Liver (tissue), 9 donors: ENCODE data around the gene SDHB. TPM values are rescaled to one million over a fixed set of nuclear protein-coding genes. Genes with fewer than 3 reads are reported as not detected.

ENCODE experiments used
- DNase-seq: peaks from one replicate; pipeline ENCODE4 v3.0.0-alpha.2; 2017; ENCODE audit warnings: low spot score
- H3K27ac ChIP-seq, 2 donors: one replicate each; pipeline ENCODE4 v1.7.0; 2013; ENCODE audit warnings: inconsistent platforms in 2 of 2, low read length in 2 of 2, control low read depth in 1 of 2, low read depth in 1 of 2, mild to moderate bottlenecking in 1 of 2
- H3K27me3 ChIP-seq, 4 donors: one replicate each; pipeline versions ENCODE4 v1.6.1 to v1.7.0; 2013; ENCODE audit warnings: low read length in 3 of 4, inconsistent platforms in 1 of 4, mild to moderate bottlenecking in 1 of 4, moderate library complexity in 1 of 4; ENCODE audit not compliant: control insufficient read depth in 4 of 4, insufficient read depth in 4 of 4
- H3K36me3 ChIP-seq, 4 donors: one replicate each; pipeline versions ENCODE4 v1.6.1 to v1.7.0; 2013; ENCODE audit warnings: low read length in 3 of 4, mild to moderate bottlenecking in 3 of 4, low read depth in 1 of 4, moderate library complexity in 1 of 4; ENCODE audit not compliant: control insufficient read depth in 4 of 4, insufficient read depth in 3 of 4
- H3K4me1 ChIP-seq, 4 donors: one replicate each; pipeline versions ENCODE4 v1.6.1 to v1.7.0; 2013; ENCODE audit warnings: low read length in 3 of 4, mild to moderate bottlenecking in 3 of 4, moderate library complexity in 1 of 4; ENCODE audit not compliant: control insufficient read depth in 4 of 4, insufficient read depth in 4 of 4
- H3K4me3 ChIP-seq, 3 donors: one replicate each; pipeline versions ENCODE4 v1.6.1 to v1.7.0; 2013; ENCODE audit warnings: low read length in 3 of 3, control low read depth in 1 of 3, low read depth in 1 of 3, mild to moderate bottlenecking in 1 of 3
- H3K9ac ChIP-seq, 2 donors: one replicate each; pipeline ENCODE4 v1.7.0; 2013; ENCODE audit warnings: low read length in 2 of 2, mild to moderate bottlenecking in 2 of 2, moderate library complexity in 2 of 2, control low read depth in 1 of 2, low read depth in 1 of 2
- H3K9me3 ChIP-seq, 4 donors: one replicate each; pipeline versions ENCODE4 v1.6.1 to v1.7.0; 2013; ENCODE audit warnings: low read length in 3 of 4; ENCODE audit not compliant: control insufficient read depth in 4 of 4
- EGR1 ChIP-seq, 2 donors: IDR thresholded peaks; 2 replicates each; pipeline ENCODE4 v1.6.1; 2016 to 2018; ENCODE audit warnings: antibody characterized with exemption in 2 of 2, low read depth in 2 of 2
- FOXA1 ChIP-seq: IDR thresholded peaks from 2 replicates; pipeline ENCODE4 v1.6.1; 2016; ENCODE audit warnings: antibody characterized with exemption
- FOXA2 ChIP-seq: IDR thresholded peaks from 2 replicates; pipeline ENCODE4 v1.6.1; 2016; ENCODE audit warnings: antibody characterized with exemption
- GABPA ChIP-seq, 2 donors: IDR thresholded peaks in 1 of 2; conservative IDR thresholded peaks in 1 of 2; 2 replicates each; pipeline ENCODE4 v1.6.1; 2016; ENCODE audit warnings: antibody characterized with exemption in 2 of 2, mild to moderate bottlenecking in 1 of 2, moderate library complexity in 1 of 2
- HNF4A ChIP-seq, 2 donors: conservative IDR thresholded peaks; 2 replicates each; pipeline ENCODE4 v1.6.1; 2016; ENCODE audit warnings: antibody characterized with exemption in 2 of 2, mild to moderate bottlenecking in 2 of 2
- HNF4G ChIP-seq: IDR thresholded peaks from 2 replicates; pipeline ENCODE4 v1.6.1; 2016; ENCODE audit warnings: antibody characterized with exemption
- NR2F2 ChIP-seq: IDR thresholded peaks from 2 replicates; pipeline ENCODE4 v1.6.1; 2016; ENCODE audit warnings: antibody characterized with exemption
- RAD21 ChIP-seq, 2 donors: IDR thresholded peaks; 2 replicates each; pipeline ENCODE4 v1.6.1; 2016; ENCODE audit warnings: antibody characterized with exemption in 2 of 2, mild to moderate bottlenecking in 2 of 2
- RXRA ChIP-seq, 2 donors: IDR thresholded peaks; 2 replicates each; pipeline ENCODE4 v1.6.1; 2017 to 2018; ENCODE audit warnings: antibody characterized with exemption in 2 of 2, mild to moderate bottlenecking in 1 of 2
- SP1 ChIP-seq: IDR thresholded peaks from 2 replicates; pipeline ENCODE4 v1.6.1; 2018; ENCODE audit warnings: antibody characterized with exemption, mild to moderate bottlenecking
- TAF1 ChIP-seq: conservative IDR thresholded peaks from 2 replicates; pipeline ENCODE4 v1.6.1; 2016; ENCODE audit warnings: antibody characterized with exemption, mild to moderate bottlenecking
- WGBS: extraction: QIAGEN DNeasy Blood & Tissue Kit; methylation state at CpG from one replicate; pipeline ENCODE4 v1.1.7; 2013; 5-methylcytosine and 5-hydroxymethylcytosine counted together
- polyA plus RNA-seq, 2 donors: library from polyadenylated mRNA; stranded (reverse) in 1 of 2; unstranded in 1 of 2; fragments of 200-250 nt in 1 of 2; fragments of >200 nt in 1 of 2; fragmentation: Nextera tagmentation in 1 of 2; extraction: Ambion mirVana in 1 of 2; gene quantifications; one replicate each; pipeline versions ENCODE4 v1.2.1 to v1.2.3, GENCODE V29; 2013 to 2015
- total RNA-seq, 2 donors: library from RNA; depleted of rRNA; stranded (reverse); fragments of >200 nt; gene quantifications; one replicate each; pipeline ENCODE4 v1.2.3, GENCODE V29; 2014
- TF ChIP-seq, protein P1 (sequence below): IDR thresholded peaks from 2 replicates; pipeline ENCODE4 v1.6.1; 2016; ENCODE audit warnings: antibody characterized with exemption, mild to moderate bottlenecking
- TF ChIP-seq, protein P2 (sequence below): IDR thresholded peaks from 2 replicates; pipeline ENCODE4 v1.6.1; 2016; ENCODE audit warnings: antibody characterized with exemption
- TF ChIP-seq, protein P3 (sequence below): IDR thresholded peaks from 2 replicates; pipeline ENCODE4 v1.6.1; 2016; ENCODE audit warnings: antibody characterized with exemption
- TF ChIP-seq, protein P4 (sequence below): fragments of 150-350 bp; IDR thresholded peaks from 2 replicates; pipeline ENCODE4 v1.5.1; 2017; ENCODE audit warnings: improper control_type of control experiment, low read depth, low read length; ENCODE audit not compliant: missing input control
- donor health status: healthy.
- donor health status: healthy.
- donor health status: healthy.
- donor health status: healthy.
- donor health status: healthy.

Gene SDHB
- total and polyA plus RNA-seq, 4 donors: 73.9 to 279 (median 172) TPM

DNA sequence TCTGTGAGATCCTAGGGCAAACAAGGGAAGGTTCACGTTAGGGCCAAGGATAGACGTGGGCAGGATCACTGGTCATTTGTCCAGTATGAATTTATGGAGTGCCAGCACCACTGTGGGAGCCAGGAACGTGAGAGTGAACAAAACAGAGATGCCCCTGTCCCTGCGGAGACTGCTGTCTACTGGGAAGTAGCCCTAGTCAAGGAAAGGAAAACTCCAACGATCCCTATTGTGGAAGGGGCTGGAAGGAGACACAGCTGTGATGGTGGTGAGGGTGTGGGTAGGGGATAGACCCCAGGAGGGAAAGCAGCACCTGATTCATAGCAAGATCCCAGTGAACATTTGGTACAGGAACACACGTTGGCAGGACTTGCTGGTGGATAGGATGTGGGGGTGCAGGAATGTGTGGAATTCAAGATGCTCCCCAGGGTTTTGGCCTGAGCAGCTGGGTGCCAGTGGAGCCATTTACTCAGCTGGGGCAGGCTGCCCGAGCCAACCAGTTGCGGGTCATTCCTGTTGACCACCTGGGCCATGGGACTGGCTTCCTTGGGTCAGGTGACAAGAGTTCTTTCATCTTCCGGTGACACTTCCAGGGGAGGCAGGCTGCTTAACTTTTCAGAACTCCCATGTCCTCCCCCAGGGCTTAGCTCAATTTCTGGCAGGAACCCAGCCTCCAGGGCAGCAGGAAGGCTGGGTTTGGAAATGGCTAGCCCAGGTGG lies 40.9 kb downstream of the SDHB start:
- Histone ChIP-seq H3K4me3 (no peak overlapping the region), H3K9me3 (no peaks in the 10 kb centered on the region), H3K27me3 (no peaks in the 10 kb centered on the region), H3K4me1 (peaks cover 8 to 21% (median 17%) of the 10 kb centered on the region in 4 donors), H3K36me3 (peaks cover 0 to 2% (median 0%) of the 10 kb centered on the region in 4 donors), H3K9ac (no peak overlapping the region), H3K27ac (no peak overlapping the region)
- TF ChIP-seq RXRA (IDR thresholded peaks at IDR 0.05): no peak
- no peak for TF ChIP-seq NR2F2
- TF ChIP-seq HNF4A (conservative IDR thresholded peaks at IDR 0.05): no peak
- TF ChIP-seq FOXA1: no peak
- TF ChIP-seq TAF1: no peak
- TF ChIP-seq SP1: no peak
- TF ChIP-seq, protein P1, sequence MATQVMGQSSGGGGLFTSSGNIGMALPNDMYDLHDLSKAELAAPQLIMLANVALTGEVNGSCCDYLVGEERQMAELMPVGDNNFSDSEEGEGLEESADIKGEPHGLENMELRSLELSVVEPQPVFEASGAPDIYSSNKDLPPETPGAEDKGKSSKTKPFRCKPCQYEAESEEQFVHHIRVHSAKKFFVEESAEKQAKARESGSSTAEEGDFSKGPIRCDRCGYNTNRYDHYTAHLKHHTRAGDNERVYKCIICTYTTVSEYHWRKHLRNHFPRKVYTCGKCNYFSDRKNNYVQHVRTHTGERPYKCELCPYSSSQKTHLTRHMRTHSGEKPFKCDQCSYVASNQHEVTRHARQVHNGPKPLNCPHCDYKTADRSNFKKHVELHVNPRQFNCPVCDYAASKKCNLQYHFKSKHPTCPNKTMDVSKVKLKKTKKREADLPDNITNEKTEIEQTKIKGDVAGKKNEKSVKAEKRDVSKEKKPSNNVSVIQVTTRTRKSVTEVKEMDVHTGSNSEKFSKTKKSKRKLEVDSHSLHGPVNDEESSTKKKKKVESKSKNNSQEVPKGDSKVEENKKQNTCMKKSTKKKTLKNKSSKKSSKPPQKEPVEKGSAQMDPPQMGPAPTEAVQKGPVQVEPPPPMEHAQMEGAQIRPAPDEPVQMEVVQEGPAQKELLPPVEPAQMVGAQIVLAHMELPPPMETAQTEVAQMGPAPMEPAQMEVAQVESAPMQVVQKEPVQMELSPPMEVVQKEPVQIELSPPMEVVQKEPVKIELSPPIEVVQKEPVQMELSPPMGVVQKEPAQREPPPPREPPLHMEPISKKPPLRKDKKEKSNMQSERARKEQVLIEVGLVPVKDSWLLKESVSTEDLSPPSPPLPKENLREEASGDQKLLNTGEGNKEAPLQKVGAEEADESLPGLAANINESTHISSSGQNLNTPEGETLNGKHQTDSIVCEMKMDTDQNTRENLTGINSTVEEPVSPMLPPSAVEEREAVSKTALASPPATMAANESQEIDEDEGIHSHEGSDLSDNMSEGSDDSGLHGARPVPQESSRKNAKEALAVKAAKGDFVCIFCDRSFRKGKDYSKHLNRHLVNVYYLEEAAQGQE: no peak
- TF ChIP-seq HNF4G: no peak
- TF ChIP-seq, protein P2, sequence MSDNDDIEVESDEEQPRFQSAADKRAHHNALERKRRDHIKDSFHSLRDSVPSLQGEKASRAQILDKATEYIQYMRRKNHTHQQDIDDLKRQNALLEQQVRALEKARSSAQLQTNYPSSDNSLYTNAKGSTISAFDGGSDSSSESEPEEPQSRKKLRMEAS: no peak
- TF ChIP-seq, protein P3, sequence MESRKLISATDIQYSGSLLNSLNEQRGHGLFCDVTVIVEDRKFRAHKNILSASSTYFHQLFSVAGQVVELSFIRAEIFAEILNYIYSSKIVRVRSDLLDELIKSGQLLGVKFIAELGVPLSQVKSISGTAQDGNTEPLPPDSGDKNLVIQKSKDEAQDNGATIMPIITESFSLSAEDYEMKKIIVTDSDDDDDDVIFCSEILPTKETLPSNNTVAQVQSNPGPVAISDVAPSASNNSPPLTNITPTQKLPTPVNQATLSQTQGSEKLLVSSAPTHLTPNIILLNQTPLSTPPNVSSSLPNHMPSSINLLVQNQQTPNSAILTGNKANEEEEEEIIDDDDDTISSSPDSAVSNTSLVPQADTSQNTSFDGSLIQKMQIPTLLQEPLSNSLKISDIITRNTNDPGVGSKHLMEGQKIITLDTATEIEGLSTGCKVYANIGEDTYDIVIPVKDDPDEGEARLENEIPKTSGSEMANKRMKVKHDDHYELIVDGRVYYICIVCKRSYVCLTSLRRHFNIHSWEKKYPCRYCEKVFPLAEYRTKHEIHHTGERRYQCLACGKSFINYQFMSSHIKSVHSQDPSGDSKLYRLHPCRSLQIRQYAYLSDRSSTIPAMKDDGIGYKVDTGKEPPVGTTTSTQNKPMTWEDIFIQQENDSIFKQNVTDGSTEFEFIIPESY: no peak
- no peak for TF ChIP-seq EGR1 (IDR thresholded peaks at IDR 0.05; ENCODE audit: low read depth in 2 of 2)
- 76% methylated on average over 9 of the region's 9 CpGs for WGBS
- DNase-seq: no peak

DNA sequence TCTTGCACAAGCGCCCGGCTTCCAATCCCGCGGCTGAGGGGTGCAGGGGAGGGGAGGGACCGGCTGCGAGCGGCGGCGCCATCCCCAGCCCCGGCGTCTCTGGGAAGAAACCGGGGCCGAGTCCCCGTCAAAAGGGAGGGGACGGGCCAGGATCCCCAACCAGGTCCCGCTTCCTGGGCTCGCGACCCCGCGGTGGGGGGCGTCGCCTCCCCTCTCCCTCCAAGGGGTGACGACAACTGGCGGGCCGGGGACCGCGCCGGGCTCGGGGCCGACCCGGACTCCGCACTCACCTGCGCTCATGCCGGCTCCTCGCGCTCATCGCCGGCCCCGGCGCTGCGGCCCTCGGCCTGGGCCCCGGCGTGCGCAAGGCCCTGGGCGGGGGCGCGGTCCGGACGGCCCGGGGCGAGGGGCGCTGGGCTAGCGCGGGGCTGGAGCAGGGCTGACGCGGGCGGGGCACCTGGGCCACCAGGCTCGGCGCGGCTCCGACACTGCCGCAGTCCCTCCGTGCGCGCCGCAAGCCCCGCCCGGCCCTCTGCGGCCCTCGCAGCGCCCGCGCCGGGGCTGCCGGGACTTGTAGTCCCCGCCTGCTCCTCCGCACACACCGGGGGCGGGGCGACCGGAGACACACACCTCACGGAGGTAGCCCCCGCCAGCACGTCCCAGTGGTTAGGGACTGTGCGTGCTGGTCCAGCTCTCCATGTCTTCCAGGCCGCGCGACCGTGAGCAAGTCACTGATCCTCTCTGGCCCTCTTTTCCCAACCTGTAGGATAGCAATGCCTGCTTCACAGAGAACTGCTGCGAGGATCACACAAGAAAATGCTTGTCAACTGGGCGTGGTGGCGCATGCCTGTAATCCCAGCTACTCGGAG lies 42.2 kb downstream of the SDHB start, which contains the start of gene ATP13A2:
Gene ATP13A2, minus strand, starts transcription at position 490 of the 869 bp plus-strand sequence. Its CDS starts 190 bp downstream, at position 300.
- H3K27me3 ChIP-seq: no peaks in the 10 kb centered on the region
- H3K9me3 ChIP-seq: no peaks in the 10 kb centered on the region
- 2% methylated on average over 94 of the region's 94 CpGs for WGBS
- DNase-seq: peak; percentile 80
- H3K4me1 ChIP-seq: peaks cover 8 to 21% (median 17%) of the 10 kb centered on the region in 4 donors
- no peak within 1 kb of the TSS for H3K27ac ChIP-seq
- TF ChIP-seq RXRA (IDR thresholded peaks at IDR 0.05): no peak
- no peak for TF ChIP-seq RAD21 (IDR thresholded peaks at IDR 0.05)
- no peak for TF ChIP-seq FOXA1
- TF ChIP-seq, protein P3: no peak
- no peak for TF ChIP-seq GABPA (IDR thresholded peaks at IDR 0.05 in 1 of 2, conservative IDR thresholded peaks at IDR 0.05 in 1 of 2)
- no peak for TF ChIP-seq EGR1 (IDR thresholded peaks at IDR 0.05; ENCODE audit: low read depth in 2 of 2)
- TF ChIP-seq, protein P4, sequence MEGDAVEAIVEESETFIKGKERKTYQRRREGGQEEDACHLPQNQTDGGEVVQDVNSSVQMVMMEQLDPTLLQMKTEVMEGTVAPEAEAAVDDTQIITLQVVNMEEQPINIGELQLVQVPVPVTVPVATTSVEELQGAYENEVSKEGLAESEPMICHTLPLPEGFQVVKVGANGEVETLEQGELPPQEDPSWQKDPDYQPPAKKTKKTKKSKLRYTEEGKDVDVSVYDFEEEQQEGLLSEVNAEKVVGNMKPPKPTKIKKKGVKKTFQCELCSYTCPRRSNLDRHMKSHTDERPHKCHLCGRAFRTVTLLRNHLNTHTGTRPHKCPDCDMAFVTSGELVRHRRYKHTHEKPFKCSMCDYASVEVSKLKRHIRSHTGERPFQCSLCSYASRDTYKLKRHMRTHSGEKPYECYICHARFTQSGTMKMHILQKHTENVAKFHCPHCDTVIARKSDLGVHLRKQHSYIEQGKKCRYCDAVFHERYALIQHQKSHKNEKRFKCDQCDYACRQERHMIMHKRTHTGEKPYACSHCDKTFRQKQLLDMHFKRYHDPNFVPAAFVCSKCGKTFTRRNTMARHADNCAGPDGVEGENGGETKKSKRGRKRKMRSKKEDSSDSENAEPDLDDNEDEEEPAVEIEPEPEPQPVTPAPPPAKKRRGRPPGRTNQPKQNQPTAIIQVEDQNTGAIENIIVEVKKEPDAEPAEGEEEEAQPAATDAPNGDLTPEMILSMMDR: no peak
- TF ChIP-seq NR2F2: no peak
- TF ChIP-seq FOXA2: no peak
- TF ChIP-seq SP1: no peak
- no peak for TF ChIP-seq HNF4A (conservative IDR thresholded peaks at IDR 0.05)
- peak within 1 kb of the TSS; percentile 21 to 92 (median 79) for H3K4me3 ChIP-seq
- no peaks in the 10 kb centered on the region for H3K36me3 ChIP-seq
- H3K9ac ChIP-seq: no peak within 1 kb of the TSS
